Measurements from ENCODE around the gene CHRM2. TPM values are rescaled to one million over a fixed set of nuclear protein-coding genes. Genes with fewer than 3 reads are reported as not detected.
"Not testable (repeated sequence)": the region's sequence is repeated elsewhere in the genome, so short reads cannot be mapped to it uniquely, and the experiment has no call there.

The CHRM2 gene
- total RNA-seq, result 9.4 TPM

DNA sequence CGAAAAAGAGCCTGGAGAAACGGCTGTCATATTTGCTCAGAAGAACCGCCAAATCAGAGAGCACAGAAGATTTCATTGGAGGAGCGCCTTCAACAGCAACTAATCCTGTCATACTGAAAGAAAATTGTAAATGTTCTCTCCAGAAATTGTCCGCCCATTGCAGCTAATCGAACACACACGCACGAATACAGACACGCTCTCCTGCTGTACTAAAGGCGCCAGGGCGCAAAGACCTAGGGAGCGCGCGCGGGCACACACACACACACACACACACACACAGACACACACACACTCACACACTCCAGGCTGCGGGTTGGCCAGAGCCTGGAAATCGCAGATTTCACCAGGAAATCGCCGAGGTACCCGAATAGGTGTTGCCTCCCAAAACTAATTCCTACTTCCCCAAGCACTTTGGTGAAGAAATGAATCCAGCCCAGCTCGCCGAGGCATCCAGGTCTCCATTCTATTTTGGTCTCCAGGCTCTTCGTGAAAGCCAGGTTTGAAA is at the start of gene CHRM2:
TSS of gene CHRM2 (plus strand) at position 157 of the 505 bp plus-strand sequence. CDS start 146,214 bp downstream, outside the sequence.
- peak; percentile 33 for DNase-seq

DNA sequence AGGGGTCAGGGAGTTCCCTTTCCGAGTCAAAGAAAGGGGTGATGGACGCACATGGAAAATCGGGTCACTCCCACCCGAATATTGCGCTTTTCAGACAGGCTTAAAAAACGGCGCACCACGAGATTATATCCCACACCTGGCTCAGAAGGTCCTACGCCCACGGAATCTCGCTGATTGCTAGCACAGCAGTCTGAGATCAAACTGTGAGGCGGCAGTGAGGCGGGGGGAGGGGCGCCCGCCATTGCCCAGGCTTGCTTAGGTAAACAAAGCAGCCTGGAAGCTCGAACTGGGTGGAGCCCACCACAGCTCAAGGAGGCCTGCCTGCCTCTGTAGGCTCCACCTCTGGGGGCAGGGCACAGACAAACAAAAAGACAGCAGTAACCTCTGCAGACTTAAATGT is 37.1 kb upstream of the CHRM2 start:
- DNase-seq, result not testable (repeated sequence)

DNA sequence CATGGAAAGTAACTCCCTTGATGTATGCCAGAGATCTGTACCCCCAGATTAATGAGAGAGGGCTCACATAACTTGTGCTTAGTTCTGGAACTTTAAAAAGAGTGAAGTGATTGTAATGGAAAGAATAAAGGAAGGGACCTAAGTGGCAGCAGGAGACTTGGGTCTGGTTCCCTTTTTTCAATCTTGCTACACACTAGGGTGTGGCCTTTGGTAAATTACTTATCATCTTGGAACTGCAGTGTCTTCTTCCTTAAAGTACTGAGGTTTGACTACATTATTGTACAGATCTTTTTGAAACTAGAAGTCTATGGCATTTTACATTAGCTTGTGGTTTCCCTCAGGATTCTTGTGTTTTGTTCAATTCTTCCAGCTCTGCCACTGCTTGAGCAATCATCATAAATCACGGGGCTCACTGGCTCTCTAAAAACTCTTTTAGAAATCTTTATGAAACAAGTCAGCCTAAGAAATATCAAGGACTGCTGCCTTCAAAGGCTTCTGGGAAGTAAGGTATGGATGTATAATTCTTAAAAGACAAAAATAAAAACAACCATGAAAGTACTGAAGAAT is 22.5 kb upstream of the CHRM2 start:
- no peak for DNase-seq

DNA sequence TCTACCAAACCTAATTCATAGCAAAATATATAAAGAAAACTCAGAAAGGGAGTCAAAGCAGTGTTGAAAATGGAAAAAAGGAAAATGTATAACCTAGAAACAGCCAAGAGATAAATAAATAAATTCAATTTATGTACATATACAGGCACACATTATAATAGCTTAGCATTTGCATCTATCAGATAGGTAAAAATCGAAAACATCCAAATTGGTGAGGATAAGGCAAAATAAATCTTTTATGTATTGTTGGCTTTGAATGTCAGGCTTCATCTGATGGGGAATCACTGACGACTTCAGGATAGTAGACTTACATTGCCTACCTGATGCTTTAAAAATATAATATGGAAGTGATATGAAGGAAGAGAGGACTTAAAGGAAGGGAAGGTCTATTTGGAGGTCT is 20.6 kb upstream of the CHRM2 start:
- no peak for DNase-seq

DNA sequence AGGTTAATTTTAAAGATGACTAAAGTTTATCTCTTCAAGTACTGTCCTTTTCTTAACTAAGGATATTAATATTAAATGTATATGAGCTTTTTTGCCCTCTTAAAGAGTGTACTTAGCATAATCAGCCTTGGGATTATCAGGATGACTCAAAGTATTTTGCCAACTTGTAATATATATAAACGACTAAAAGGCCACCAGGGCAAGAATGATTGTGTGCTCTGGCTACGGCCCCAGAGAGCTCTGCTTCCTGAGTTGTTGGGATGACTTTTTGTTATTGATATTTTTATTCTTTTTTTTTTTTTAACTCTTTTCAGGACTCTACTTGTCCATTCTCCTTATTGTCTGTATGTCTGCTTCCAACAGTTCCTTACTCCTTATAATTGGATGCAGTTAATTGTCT is 14.8 kb upstream of the CHRM2 start:
- DNase-seq, result no peak

DNA sequence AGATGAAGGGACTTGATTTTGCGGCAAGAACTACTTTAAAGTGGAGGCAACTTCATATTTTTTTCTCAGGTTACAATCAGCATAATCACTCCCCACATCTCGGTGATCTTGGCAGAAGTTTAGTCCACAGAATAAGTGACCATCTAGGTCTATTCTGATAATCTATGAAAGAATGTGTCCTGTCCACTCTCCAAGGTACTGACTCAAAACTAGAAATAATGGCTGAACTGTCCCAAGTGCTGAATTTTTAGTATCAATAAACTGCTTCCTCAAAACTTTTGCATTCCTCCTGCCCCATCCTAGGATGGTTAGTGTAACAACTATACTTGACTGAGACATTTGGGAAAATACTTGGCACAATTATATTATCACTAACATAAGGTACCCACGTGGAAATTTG is 10.9 kb upstream of the CHRM2 start:
- DNase-seq, result no peak

DNA sequence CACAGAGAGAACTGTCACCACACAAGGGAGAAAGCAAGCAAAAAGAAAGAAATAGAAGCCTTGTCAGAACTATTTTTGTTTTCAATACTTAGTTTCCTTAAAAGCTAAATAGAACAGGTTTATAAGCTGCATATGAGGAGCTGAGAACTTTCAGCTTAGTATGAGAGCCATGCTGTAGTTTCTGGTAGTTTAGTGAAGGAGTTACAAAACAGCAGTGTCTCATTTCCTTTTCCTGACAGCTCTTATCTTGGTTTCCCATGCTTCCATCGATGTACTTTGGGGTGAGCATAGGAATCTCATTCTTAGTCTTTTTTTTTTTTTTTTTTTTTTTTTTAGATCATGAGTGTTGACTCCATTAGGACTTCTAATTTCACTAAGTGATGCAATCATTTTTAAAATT is 8.6 kb upstream of the CHRM2 start:
- no peak for DNase-seq

DNA sequence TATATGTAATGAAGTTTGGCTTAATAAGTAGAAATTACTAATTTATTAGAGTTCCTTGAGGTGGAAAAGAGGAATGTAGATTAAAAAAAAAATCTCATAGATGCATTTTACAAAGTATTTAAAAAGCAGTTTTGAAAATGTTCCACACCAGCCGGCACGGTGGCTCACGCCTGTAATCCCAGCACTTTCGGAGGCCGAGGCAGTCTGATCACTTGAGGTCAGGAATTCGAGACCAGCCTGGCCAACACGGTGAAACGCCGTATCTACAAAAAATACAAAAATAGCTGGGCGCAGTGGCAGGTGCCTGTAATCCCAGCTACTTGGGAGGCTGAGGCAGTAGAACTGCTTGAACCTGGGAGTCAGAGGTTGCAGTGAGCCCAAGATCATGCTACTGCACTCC is 3.2 kb upstream of the CHRM2 start:
- no peak for DNase-seq

DNA sequence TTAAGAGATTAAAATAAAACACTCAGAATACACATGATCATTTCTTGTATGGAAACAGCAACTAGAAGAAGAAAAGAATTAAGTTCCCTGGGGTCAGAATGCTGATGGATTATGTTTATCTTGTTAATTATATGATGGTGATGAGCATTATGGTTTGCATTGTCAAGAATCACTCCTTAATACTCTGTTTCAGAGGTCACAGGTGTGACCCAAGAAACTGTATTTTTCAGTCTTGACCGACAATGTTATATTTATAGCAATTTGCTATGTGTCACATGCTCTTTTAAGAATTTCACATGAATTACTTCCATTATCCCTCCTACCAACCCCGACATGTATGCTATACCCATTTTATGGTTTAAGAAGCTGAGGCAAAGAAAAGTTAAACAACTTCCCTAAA is 2.7 kb upstream of the CHRM2 start:
- no peak for DNase-seq

DNA sequence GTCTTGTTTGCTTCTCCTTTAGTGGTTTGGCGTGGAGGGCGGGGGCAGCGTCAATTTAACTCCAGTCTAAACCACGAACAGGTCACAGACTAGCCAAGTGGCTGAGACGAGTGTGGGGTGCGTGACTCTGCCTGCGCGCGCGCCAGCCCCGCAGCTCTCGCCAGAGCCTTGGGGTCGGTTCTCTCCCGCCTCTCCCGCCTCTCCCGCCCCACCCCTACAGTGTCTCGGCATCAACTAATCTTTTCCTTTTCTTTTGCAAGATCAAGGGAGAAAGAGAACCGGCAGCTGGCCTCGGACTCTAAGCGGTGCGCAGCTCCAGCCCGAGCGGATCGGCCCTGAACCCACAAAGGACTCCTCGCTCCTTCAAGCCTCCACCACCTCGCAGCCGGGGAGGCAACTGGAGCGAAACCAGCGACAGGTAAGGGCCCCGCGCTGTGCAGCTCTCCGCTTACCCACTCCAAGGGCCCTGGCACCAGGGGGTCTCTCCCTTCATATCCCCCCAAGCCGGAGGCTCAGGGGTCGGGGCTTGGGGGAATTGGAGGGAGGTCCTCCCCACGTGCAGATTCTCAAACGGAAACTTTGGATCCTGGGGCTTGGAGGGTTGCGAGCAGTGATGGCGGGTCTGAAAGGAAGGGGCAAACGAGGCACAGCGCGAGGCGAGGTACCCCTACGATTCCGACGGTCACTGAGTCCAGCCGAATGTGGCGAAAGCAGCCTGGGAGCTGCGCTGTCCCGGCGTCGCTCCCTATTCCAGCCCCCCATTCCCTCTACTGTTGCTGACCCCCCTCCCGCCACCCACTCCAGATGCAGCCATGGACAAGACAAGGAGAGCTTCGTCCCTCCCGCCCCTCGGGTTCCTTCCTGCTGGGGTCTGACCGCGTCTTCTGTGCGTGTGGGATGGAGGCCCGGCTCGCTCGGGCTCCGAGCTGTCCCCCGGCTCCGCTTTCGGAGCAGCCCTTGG is 829 bp downstream of the CHRM2 start:
- DNase-seq, result no peak

DNA sequence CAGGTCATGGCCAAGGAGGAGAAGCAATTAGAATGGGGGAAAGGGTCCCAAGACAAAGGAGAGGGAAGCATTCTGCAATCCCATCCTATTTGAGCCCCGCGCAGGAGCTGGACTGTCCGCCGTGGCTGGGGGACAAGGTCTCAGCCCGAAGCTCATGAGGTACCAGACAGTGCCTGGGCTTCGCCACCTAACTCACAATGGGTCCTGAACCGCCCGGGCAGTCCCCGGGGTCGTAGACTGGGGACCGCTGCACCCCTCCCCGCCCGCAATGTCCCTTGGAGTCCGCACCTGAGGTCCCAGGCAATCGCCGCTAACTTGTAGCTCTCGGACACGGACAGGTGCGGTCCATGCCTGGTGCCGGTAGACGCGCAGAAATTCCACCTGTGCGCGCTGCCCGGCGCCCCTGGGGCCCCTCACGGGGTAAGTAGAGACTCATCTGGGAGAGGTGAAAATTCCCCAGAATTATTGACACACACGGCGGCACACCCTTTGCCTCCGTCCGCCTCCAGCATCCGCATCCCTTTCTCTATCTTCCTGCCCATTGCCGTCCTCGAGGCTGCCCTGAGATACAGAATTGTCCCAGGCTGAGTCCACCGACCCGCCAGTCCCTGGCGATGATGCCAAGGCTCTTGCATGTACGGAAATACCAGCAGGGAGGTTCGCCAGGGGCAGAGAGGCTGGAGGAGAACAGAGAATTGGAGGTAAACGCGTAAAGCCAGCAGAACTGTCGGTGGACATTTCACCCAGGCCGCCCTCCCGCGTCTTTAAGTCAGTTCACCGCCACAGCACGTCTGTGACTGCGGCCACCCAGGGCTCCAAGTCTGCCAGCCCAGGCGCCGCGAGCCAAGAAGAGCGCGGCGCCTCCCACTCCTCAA is 1.8 kb downstream of the CHRM2 start:
- peak; percentile 29 for DNase-seq

DNA sequence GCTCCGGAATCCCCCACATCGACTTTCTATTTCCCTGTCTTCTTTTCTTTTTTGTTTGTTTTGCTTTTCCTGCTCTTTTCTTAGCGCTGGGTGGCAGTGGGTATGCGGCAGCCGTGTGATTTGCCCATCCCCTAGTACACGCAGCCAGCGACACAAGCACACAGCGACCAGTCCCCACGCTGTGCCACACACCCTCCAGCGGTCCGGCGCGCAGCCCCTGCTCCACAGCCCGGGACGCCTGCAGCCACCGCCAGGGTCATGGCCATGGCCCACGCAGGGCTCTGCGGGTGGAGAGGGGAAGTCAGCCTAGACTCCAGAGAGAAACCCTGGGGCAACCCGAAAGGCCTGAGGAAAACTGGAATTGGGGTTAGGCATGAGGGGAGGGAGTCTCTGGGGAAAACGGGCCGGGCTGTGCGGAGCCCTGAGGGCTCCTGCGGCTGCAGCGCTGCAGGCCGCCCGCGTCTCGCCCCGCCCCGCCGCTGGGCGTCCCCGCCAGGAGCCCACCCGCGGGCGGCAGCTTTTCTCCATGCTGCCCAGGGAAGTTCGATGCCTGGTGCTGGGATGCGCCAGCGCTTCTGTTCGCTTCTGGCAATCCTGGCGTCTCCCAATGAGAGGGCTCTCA is 2.5 kb downstream of the CHRM2 start:
- DNase-seq, result no peak

DNA sequence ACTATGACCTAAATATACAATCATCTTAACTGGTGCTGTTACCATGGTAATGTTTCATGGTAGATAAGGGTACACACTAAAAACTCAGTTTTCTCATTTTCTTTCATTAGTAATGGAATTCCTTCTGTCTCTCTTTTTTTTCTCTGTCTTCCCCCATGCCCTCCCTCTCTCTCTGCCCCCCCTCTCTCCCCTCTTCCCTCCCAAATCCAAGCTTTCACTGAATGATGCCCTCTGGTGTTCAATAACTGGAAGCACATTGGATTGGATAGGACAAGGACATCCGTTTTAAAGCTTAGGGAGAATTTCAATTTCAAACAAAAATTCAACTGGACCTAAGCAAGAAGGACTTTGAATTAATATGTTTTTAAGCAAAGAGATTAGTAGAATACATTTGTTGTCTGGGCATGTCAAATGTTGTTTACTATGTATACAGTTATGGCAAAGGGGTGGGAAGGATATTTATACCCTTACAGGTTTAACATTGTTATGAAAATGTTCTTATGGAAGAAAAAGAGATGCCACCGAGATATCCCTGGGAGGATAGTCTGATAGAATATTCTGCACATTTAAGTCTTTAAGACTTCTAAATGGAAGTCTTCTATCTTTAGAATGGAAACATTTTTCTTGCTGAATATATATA is 6.1 kb downstream of the CHRM2 start:
- no peak for DNase-seq

DNA sequence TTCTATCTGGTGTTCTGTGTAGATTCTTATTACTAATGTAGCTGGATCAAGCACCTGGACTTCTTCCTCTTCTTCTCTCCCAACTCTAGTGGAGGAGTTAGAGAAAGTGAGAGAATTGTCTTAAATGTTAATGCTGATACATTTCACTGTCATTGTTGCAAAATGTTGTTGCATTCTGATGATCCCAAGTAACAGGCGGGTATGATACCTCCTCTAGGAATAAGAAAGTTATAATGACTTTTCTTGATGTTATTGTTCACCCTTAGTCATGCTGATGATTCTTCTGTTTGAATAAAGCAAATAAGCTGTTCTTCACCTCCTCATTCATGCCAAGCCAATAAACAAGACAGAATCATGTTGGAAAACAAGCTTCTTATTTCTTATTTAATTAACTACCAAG is 9.1 kb downstream of the CHRM2 start:
- no peak for DNase-seq

DNA sequence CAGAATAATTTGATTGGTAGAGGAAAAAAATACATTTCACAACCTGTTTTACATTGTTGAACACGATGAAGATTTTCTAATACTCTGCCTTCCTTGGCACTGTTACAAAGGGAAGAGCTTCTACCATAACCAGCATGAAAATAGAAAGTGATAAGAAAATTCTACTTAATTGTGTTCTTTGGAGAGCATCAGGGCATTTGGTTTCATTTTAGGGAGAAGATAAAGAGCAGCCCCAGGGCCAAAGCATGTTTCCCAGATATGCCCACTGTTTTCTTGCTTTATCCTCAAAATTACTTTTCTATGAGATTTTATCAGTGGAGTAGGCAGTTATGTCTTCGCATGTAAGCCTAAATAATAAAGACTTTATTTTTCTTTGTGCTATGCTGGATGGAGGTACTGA is 9.5 kb downstream of the CHRM2 start:
- DNase-seq, result no peak

DNA sequence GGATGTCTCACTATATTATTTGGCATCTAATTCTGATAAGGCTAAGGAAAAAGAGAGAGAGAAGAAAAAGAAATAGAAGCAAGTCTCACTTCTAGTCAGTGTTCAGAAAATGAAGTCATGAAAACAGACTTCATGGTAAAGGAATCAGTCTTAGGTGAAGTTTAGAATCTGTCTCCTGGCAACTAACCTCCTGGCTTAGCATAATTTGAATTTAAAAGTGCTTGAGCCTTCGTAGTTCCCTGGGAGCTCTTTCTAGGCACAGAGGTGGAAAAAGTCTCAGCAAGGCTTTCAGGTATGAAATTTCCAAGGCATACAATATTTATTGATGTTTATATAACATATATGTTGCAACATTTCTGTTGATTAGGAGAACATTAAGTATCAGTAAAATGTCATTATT is 10.4 kb downstream of the CHRM2 start:
- DNase-seq, result no peak

DNA sequence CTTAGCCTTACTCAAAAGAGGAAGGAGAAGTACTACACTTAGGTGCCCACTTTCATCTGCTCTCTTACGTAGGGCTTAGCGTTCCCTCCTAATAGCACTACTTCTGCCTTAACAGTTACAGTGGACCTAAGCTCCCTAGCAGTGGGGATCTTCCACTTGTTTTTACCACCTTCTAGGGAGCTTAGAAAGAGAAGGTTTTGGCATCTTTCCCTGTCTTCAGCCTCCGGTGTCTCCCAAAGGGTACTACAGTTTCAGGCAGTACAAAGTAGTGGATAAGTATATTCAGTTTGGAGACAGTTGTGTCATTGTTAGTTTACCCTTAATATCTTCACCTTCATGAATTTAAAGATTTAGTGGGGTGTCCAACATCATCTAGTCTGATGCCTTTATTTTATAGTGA is 14.6 kb downstream of the CHRM2 start:
- no peak for DNase-seq

DNA sequence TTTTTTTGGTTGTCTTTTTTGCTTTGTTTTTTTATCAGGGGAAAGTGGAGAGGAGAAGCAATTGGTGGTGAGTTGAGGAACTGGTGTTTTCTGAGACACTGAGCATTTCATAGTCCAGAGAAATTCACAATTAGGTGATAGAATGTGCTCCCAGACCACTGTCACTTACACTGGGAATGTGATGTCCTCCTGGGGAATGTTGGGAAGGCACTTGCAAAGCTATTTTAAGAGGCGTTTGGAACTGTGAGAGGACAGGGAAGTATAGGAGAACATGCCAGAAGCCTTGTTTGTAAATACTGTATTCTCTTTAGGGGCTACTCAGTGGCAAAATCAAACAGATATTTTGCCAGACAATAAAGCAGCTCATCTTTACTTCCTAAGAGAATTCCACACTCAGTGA is 16.0 kb downstream of the CHRM2 start:
- no peak for DNase-seq

DNA sequence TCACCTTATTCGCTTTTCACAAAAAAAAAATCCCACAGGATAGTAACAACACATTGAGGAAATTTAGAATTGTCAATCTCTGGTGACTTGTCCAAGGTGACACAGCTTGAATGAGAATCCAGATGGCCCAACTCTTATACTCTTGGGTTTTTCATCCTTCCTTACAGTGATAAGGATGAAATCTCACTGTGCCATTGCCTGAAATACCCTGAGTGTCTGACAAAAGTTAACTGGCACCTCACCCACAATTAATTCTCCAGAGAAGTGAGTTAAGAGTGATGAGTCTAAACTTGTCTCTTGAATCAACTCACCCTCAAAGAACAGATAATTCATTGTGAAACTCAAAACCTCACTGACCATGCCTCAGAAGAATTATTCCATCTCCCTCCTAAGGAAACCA is 18.9 kb downstream of the CHRM2 start:
- no peak for DNase-seq

DNA sequence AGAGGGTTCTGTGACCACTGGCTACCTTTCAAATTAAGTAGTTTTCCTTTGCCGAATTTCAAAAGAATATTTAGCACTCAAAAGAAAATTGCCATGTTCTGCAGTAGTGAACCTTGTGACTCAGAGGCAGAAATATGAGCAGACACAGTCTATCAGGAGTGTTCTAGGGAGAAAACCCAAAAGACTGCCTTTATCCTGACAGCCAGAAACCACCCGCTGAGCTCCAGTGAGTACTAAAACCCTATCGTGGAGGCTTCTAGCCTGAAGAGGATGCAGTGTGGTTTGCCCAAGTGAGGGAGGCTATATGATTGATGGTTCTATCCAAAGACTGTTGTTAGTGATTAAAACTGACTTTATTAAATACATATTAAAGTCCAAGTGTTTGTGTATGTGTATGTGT is 21.9 kb downstream of the CHRM2 start:
- DNase-seq, result no peak

DNA sequence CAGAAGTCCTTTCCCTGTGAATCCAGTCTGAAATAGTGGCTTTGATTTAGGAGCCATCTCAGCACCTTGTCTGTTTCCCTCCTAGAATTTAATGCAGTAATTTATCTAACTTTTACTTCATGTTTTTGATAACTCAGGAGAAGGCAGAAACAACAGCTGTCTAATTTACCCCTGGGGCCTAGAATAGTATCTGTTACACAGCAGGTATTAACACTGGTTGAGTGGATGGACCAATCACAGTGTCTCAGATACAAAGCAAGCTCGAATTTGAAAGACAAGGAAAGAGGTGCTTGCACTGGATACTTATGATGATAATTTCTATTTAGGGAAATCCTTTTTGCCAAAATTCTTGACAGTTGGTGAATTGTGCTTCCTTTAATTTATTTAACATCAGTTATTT is 23.4 kb downstream of the CHRM2 start:
- no peak for DNase-seq

DNA sequence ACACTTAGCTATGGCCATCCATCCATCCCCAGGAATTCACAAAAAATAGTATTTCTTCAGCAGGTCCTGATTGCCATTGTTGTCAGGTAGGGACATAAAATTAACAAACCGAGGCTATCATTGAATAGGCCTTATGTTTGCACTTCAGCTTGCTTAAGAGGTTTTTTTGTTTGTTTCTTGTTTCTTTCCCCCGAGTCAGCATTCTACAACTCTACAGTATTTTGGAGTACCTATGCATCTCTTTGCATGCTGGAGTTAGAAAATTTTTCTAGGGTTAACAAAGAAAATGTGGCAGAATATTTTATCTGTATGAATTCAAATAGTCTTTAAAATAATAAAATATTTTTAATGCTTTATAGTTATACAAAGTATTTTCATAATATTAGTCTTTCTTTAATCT is 26.3 kb downstream of the CHRM2 start:
- DNase-seq, result no peak

Data from occipital lobe (tissue), 2 donors.